Left lung (tissue), 10 donors: ENCODE results near the gene PARVB. TPM values are rescaled to one million over a fixed set of nuclear protein-coding genes. Genes with fewer than 3 reads are reported as not detected.
A peak's percentile ranks its signal among the peaks of the same experiment; 100 is the strongest.

ENCODE experiments used
- ATAC-seq: fragments of 200-7000 bp; cut with Tn5 transposase; one replicate; pipeline ENCODE4 v1.9.1; 2020; ENCODE audit warnings: moderate library complexity
- DNase-seq, 4 donors: peaks; one replicate each; pipeline ENCODE4 v3.0.0-alpha.2; 2013 to 2020
- H3K27ac ChIP-seq, 2 donors: fragments of 200-600 bp; sonication (generic) in 1 of 2; one replicate each; pipeline versions ENCODE4 v1.5.0 to v1.8.0; 2020 to 2021
- H3K27me3 ChIP-seq, 2 donors: fragments of 200-600 bp; sonication (generic) in 1 of 2; one replicate each; pipeline versions ENCODE4 v1.5.0 to v1.8.0; 2020 to 2021
- H3K36me3 ChIP-seq, 2 donors: fragments of 200-600 bp; sonication (generic) in 1 of 2; one replicate each; pipeline versions ENCODE4 v1.5.0 to v1.8.0; 2020 to 2021
- H3K4me1 ChIP-seq, 2 donors: fragments of 200-600 bp; one replicate each; pipeline ENCODE4 v1.8.0; 2021
- H3K4me3 ChIP-seq, 2 donors: fragments of 200-600 bp; sonication (generic) in 1 of 2; one replicate each; pipeline versions ENCODE4 v1.5.0 to v1.8.0; 2020 to 2021; ENCODE audit warnings: mild to moderate bottlenecking in 1 of 2
- H3K9me3 ChIP-seq, 2 donors: fragments of 200-600 bp; sonication (generic) in 1 of 2; one replicate each; pipeline versions ENCODE4 v1.5.0 to v1.8.0; 2020 to 2021
- CTCF ChIP-seq, 2 donors: fragments of 200-600 bp; sonication (generic) in 1 of 2; IDR thresholded peaks; one replicate each; pipeline versions ENCODE4 v1.5.0 to v1.8.0; 2021; ENCODE audit warnings: antibody characterized with exemption in 2 of 2
- intact Hi-C, 2 donors: fragments of 100-400 bp; cut with DNase I; formaldehyde crosslinking; loops; one replicate each; pipeline versions ENCODE4 v1.11.2 to v1.14.2; 2022
- polyA plus RNA-seq, 6 donors: library from polyadenylated mRNA; unstranded; fragments of 120-200 nt; gene quantifications; one replicate each; pipeline ENCODE4 v1.2.1, GENCODE V29; 2013; ENCODE audit not compliant: insufficient read length in 6 of 6
- total RNA-seq, 2 donors: library from RNA; stranded (reverse); fragmentation: NEBNext Ultra II Directional; extraction: Animal tissue kit (Norgen Biotek cat#: 25700); gene quantifications; one replicate each; pipeline ENCODE4 v1.2.1, GENCODE V29; 2021
- donor health status: DM: no; HTN: yes; CAD: no.
- donor health status: DM: no; HTN: no; CAD: no.

PARVB gene
- total and polyA plus RNA-seq, 8 donors = 31.7 to 53.7 (median 34.0) TPM

DNA sequence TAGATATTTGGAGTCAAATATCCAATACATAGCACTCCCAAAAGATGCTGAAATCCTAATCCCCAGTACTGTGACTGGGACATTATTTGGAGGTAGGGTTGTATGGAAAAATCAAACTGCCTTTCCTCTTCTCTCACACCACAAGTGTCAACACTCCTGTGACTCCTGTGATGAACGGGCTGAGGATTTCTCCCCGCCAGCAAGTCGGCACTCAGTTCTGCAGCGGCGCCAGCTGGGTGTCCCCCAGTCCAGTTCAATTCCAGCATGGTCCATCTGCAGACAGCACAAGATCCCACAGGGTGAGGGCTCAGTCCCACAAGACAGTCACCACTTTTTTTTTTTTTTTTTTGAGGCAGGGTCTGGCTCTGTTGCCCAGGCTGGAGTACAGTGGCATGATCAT is 4.3 kb upstream of the PARVB start:
- intact Hi-C loops = no loop called here
- H3K27ac ChIP-seq = no peak overlapping the region

GRCh38 chr22:44020981-44021380 is 3.1 kb upstream of the PARVB start:
- Histone ChIP-seq H3K4me3 (no peak overlapping the region), H3K27me3 (peaks cover 0 to 24% of the 10 kb centered on the region in 2 donors), H3K36me3 (no peaks in the 10 kb centered on the region), H3K4me1 (peaks cover 7 to 38% of the 10 kb centered on the region in 2 donors), H3K9me3 (no peaks in the 10 kb centered on the region), H3K27ac (peak overlapping the region in 1 of 2 donors; percentile 38)
- intact Hi-C loops = no loop called here
- ATAC-seq (no peak), DNase-seq (no peak)
- TF ChIP-seq CTCF (IDR thresholded peaks at IDR 0.05) = no peak

More for the DNA sequence above, 4.3 kb upstream of the PARVB start:
- peaks cover 7 to 28% of the 10 kb centered on the region in 2 donors for H3K4me1 ChIP-seq
- H3K9me3 ChIP-seq = no peaks in the 10 kb centered on the region
- ATAC-seq (no peak), DNase-seq (peak in 1 of 4 donors; percentile 28)
- no peak overlapping the region for H3K4me3 ChIP-seq
- no peaks in the 10 kb centered on the region for H3K36me3 ChIP-seq
- no peak for TF ChIP-seq CTCF (IDR thresholded peaks at IDR 0.05)
- H3K27me3 ChIP-seq = peaks cover 0 to 13% of the 10 kb centered on the region in 2 donors

GRCh38 chr22:44023404-44024287 is 456 bp upstream of the PARVB start:
- intact Hi-C loops = no loop called here
- DNase-seq = peak in 3 of 4 donors; percentile 37 to 86 (median 64)
- TF ChIP-seq CTCF (IDR thresholded peaks at IDR 0.05) = no peak
- peak; percentile 60 for ATAC-seq
- peaks cover 7 to 61% of the 10 kb centered on the region in 2 donors for H3K4me1 ChIP-seq
- peaks cover 0 to 24% of the 10 kb centered on the region in 2 donors for H3K27me3 ChIP-seq
- H3K4me3 ChIP-seq = peak overlapping the region; percentile 42 to 53
- no peaks in the 10 kb centered on the region for H3K9me3 ChIP-seq
- no peaks in the 10 kb centered on the region for H3K36me3 ChIP-seq
- peak overlapping the region; percentile 79 to 97 for H3K27ac ChIP-seq

DNA sequence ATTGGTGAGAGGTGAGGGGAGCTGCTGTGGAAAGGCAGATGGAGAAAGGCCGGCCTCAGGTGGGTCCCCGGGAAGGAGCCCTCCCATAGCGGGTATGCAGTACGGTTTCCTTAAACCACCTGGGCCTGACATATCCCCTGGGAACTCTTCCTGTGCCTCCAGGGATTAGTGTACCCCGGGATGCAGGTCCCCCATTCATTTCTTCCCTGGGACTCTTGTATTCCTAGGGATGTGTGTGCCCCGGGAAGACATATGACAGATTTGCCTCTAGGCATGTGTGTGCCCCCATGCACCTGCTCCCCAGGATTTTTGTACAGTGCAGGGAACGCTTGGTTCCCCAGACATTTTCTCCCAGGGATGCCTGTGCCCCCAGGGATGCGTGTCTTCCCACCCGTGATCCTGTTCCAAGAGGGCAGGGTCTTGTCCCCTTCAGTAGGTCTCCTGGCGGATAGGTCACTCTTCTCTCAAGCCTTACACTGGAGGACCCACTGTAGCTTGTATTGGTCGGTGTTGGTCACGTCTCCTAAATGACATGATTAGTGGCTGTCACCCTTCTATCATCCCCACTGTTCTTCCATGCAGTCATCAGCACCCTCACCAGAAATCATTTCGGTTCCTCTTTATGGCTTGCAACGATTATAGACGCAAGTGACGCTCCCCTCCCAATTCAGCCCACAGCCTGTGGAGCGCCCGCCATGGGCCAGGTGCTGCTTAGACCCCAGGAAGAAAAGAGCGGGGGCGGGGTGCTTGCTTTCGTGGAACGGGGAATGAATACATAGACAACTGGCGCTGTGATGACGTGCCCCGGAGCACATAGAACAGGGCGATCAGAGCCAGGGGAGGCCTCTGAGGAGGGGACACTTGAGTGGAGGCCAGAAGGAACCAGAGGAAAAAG is 1.3 kb downstream of the PARVB start:
- Histone ChIP-seq H3K9me3 (no peaks in the 10 kb centered on the region), H3K4me3 (peak overlapping the region; percentile 43 to 53), H3K36me3 (no peaks in the 10 kb centered on the region), H3K4me1 (peaks cover 7 to 78% of the 10 kb centered on the region in 2 donors), H3K27ac (peak overlapping the region; percentile 93 to 97), H3K27me3 (peaks cover 0 to 24% of the 10 kb centered on the region in 2 donors)
- peak in 2 of 4 donors; percentile 63 to 67 for DNase-seq
- no peak for TF ChIP-seq CTCF (IDR thresholded peaks at IDR 0.05)
- intact Hi-C loops = no loop called here
- ATAC-seq = peak; percentile 26
